Vagina (tissue), 2 donors: Measurements from ENCODE around the gene AJAP1. TPM values are rescaled to one million over a fixed set of nuclear protein-coding genes. Genes with fewer than 3 reads are reported as not detected.

Experiments used
- DNase-seq, 2 donors: peaks; one replicate each; pipeline ENCODE4 v3.0.0-alpha.2; 2017; ENCODE audit errors: extremely low spot score in 2 of 2
- H3K27ac ChIP-seq: fragments of 200-600 bp; sonication (generic); one replicate; pipeline ENCODE4 v1.5.1; 2019
- H3K27me3 ChIP-seq: fragments of 200-600 bp; sonication (generic); one replicate; pipeline ENCODE4 v1.5.1; 2019
- H3K36me3 ChIP-seq, 2 donors: fragments of 200-600 bp; sonication (generic); one replicate each; pipeline ENCODE4 v1.5.1; 2017 to 2019
- H3K4me1 ChIP-seq: fragments of 200-600 bp; sonication (generic); one replicate; pipeline ENCODE4 v1.5.1; 2019
- H3K4me3 ChIP-seq, 2 donors: fragments of 200-600 bp; sonication (generic); 1 replicate in 1 of 2; 2 replicates in 1 of 2; pipeline ENCODE4 v1.5.1; 2016 to 2019
- H3K9me3 ChIP-seq: fragments of 200-600 bp; sonication (generic); one replicate; pipeline ENCODE4 v1.5.1; 2019
- POLR2A ChIP-seq, 2 donors: fragments of 450-650 bp; IDR thresholded peaks; one replicate each; pipeline ENCODE4 v1.6.1; 2017; ENCODE audit warnings: antibody characterized with exemption in 2 of 2, mild to moderate bottlenecking in 2 of 2, moderate library complexity in 2 of 2
- POLR2AphosphoS5 ChIP-seq, 2 donors: sonication (generic); formaldehyde crosslinking; IDR thresholded peaks; one replicate each; pipeline ENCODE4 v1.9.0; 2017; ENCODE audit warnings: antibody characterized with exemption in 2 of 2, mild to moderate bottlenecking in 2 of 2, low read depth in 1 of 2; ENCODE audit not compliant: insufficient read depth in 1 of 2
- intact Hi-C: fragments of 100-400 bp; cut with DNase I; formaldehyde crosslinking; loops from one replicate; pipeline ENCODE4 v1.15.1; 2023
- total RNA-seq: library from RNA; depleted of rRNA; stranded (reverse); fragments of >200 nt; gene quantifications from one replicate; pipeline ENCODE4 v1.2.3, GENCODE V29; 2016
- TF ChIP-seq, protein P1 (sequence below), 3 experiments: fragments of 450-650 bp in 2 of 3; fragments of 200-600 bp in 1 of 3; sonication (generic) in 1 of 3; IDR thresholded peaks; one replicate each; pipeline ENCODE4 v1.5.1; 2017 to 2019; ENCODE audit warnings: antibody characterized with exemption in 3 of 3, mild to moderate bottlenecking in 2 of 3, moderate library complexity in 2 of 3

Gene AJAP1
- total RNA-seq, 1 donor from 2014 or later: 1.7 TPM

DNA sequence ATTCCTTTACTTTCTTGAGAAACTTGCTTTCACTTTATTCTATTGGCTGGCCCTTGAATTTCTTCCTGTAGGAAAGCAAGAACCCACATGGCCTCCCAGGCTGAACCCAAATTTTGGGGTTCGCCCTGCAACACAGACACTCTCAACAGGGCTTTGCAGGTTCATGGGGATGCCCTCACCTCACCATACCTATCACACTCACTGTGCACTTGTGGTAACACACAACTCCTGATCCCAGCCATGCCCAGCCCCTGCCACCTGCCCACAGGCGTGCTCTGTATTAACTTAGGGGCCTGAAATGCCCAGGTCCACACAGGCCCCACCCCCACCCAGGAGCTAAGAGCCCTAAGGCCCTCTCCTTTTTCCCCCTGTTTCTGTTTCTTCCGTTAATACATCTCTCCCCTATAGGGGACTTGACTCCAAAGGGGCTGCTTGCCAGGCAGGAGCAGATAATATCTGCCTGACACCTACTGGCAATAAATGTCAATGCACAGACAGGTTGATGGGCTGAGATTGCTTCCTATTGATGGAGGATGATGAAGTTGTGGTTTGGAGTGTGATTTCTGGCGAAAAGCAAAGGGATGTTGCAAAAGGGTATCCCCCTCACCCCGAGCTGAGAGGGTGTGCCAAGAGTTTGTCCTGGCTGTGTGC is 171.5 kb downstream of the AJAP1 start:
- Histone ChIP-seq H3K9me3 (no peaks in the 10 kb centered on the region), H3K27ac (no peak overlapping the region), H3K27me3 (no peaks in the 10 kb centered on the region), H3K4me3 (no peak overlapping the region), H3K4me1 (no peaks in the 10 kb centered on the region), H3K36me3 (no peaks in the 10 kb centered on the region)
- intact Hi-C loops: no loop called here
- TF ChIP-seq, protein P1, sequence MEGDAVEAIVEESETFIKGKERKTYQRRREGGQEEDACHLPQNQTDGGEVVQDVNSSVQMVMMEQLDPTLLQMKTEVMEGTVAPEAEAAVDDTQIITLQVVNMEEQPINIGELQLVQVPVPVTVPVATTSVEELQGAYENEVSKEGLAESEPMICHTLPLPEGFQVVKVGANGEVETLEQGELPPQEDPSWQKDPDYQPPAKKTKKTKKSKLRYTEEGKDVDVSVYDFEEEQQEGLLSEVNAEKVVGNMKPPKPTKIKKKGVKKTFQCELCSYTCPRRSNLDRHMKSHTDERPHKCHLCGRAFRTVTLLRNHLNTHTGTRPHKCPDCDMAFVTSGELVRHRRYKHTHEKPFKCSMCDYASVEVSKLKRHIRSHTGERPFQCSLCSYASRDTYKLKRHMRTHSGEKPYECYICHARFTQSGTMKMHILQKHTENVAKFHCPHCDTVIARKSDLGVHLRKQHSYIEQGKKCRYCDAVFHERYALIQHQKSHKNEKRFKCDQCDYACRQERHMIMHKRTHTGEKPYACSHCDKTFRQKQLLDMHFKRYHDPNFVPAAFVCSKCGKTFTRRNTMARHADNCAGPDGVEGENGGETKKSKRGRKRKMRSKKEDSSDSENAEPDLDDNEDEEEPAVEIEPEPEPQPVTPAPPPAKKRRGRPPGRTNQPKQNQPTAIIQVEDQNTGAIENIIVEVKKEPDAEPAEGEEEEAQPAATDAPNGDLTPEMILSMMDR (IDR thresholded peaks at IDR 0.05): no peak
- no peak for DNase-seq

DNA sequence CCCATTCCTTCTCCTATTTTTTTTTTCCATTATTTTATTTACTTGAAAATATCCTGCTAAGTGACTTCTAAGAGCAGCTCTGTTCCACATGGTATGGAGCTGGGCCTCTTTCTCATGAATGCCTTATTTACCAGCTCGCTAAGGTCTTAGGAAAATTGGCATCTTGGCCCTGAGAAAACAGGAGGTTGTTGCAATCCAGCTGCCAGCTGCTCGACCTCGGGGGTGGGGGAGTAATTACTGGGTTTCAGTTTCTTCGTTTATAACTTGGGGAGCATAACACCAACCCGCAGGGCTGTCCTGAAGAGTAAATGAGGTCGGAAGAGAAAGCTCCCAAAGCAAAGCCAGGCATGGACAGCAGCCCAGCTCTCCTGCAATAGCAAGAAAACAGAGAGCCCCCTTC is 176.3 kb downstream of the AJAP1 start:
- Histone ChIP-seq H3K27ac (no peak overlapping the region), H3K27me3 (no peaks in the 10 kb centered on the region), H3K4me1 (no peaks in the 10 kb centered on the region), H3K4me3 (no peak overlapping the region), H3K36me3 (no peaks in the 10 kb centered on the region), H3K9me3 (no peaks in the 10 kb centered on the region)
- no peak for DNase-seq
- intact Hi-C loops: no loop called here
- no peak for TF ChIP-seq POLR2AphosphoS5 (IDR thresholded peaks at IDR 0.05; ENCODE audit: insufficient read depth in 1 of 2, low read depth in 1 of 2)
- TF ChIP-seq POLR2A (IDR thresholded peaks at IDR 0.05): no peak
- TF ChIP-seq, protein P1 (IDR thresholded peaks at IDR 0.05): no peak

DNA sequence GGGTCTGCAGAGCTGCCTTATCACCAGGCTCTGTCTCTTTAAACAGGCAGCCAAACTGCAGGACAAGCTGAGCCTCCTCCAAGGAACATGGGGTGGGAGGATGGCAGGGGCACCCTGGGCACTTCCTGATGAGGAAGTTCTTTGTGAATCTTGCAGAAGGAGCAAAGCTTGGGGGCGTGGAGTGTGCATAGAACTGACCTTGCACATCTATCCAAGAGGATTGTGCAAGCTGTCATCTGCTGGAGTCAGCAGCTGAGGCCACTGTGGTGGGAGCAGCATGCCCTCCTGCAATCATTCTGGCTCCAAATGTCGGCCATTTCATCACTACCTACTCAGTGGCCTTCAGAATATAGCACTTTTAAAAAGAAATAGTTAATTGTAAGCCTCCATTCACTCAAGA is 182.2 kb downstream of the AJAP1 start:
- Histone ChIP-seq H3K36me3 (no peaks in the 10 kb centered on the region), H3K4me1 (peaks cover 4% of the 10 kb centered on the region), H3K9me3 (no peaks in the 10 kb centered on the region), H3K27ac (no peak overlapping the region), H3K27me3 (no peaks in the 10 kb centered on the region), H3K4me3 (no peak overlapping the region)
- intact Hi-C loops: no loop called here
- TF ChIP-seq, protein P1 (IDR thresholded peaks at IDR 0.05): no peak
- TF ChIP-seq POLR2AphosphoS5 (IDR thresholded peaks at IDR 0.05; ENCODE audit: insufficient read depth in 1 of 2, low read depth in 1 of 2) (no peak), POLR2A (IDR thresholded peaks at IDR 0.05) (no peak)
- DNase-seq: peak in 1 of 2 donors; percentile 40

DNA sequence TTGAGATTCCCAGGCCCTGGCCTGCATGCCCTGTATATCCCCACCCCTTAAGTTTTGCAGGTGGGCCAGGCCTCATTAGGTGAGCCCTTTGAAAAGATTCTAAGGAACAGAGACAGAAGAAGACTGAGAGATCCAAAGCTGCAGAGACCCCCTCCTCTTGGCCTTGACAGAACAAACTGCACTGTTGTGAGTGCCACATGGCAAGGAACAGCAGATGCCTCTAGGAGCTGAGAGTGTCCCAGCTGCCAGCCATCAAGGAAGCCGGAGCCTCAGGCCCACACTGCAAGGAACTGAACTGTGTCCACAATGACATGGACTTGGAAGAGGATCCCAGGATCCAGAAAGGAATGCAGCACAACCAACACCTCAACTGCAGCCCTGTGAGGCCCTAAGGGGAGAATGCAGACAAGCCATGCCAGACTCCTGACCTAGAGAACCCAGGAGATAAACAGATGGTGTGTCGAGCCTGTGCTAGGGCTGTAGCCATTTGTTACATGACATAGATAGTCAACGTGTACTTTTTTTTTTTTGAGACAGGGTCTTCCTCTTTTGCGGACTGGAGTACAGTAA is 182.7 kb downstream of the AJAP1 start:
- no peaks in the 10 kb centered on the region for H3K9me3 ChIP-seq
- no peaks in the 10 kb centered on the region for H3K27me3 ChIP-seq
- intact Hi-C loops: no loop called here
- TF ChIP-seq POLR2AphosphoS5 (IDR thresholded peaks at IDR 0.05; ENCODE audit: insufficient read depth in 1 of 2, low read depth in 1 of 2): no peak
- TF ChIP-seq, protein P1 (IDR thresholded peaks at IDR 0.05): no peak
- no peak for TF ChIP-seq POLR2A (IDR thresholded peaks at IDR 0.05)
- H3K27ac ChIP-seq: no peak overlapping the region
- no peaks in the 10 kb centered on the region for H3K36me3 ChIP-seq
- peaks cover 4% of the 10 kb centered on the region for H3K4me1 ChIP-seq
- no peak overlapping the region for H3K4me3 ChIP-seq
- peak in 1 of 2 donors; percentile 64 for DNase-seq

DNA sequence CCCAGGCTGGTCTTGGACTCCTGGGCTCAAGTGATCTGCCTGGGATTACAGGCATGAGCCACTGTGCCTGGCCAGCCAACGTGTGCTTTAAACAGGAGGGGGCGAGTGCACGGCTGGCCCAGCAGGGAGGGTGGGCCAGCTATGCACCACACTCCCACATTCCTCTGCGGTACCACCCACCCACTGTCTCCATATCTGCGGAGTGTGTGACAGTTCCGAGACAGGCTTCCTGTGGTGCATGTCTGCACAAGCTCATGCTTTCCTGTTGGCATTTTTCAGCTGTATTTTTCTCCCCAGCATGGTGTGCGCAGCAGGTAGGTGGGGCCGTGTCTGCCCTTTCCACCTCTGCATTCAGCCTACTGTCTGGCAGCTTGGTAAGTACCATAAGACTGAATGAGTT is 183.3 kb downstream of the AJAP1 start:
- Histone ChIP-seq H3K27me3 (no peaks in the 10 kb centered on the region), H3K27ac (no peak overlapping the region), H3K4me3 (no peak overlapping the region), H3K4me1 (peaks cover 4% of the 10 kb centered on the region), H3K36me3 (no peaks in the 10 kb centered on the region), H3K9me3 (no peaks in the 10 kb centered on the region)
- intact Hi-C loops: no loop called here
- TF ChIP-seq POLR2AphosphoS5 (IDR thresholded peaks at IDR 0.05; ENCODE audit: insufficient read depth in 1 of 2, low read depth in 1 of 2): no peak
- TF ChIP-seq POLR2A (IDR thresholded peaks at IDR 0.05): no peak
- TF ChIP-seq, protein P1 (IDR thresholded peaks at IDR 0.05): no peak
- no peak for DNase-seq
